Subcutaneous adipose tissue (tissue), 4 donors: ENCODE results near the gene PANK4. TPM values are rescaled to one million over a fixed set of nuclear protein-coding genes. Genes with fewer than 3 reads are reported as not detected.

ENCODE experiments used
- CTCF ChIP-seq: fragments of 450-650 bp; IDR thresholded peaks from one replicate; pipeline ENCODE4 v1.5.1; 2016; ENCODE audit warnings: low read depth, mild to moderate bottlenecking, control low read depth, antibody characterized with exemption, moderate library complexity
- total RNA-seq, 4 donors: library from RNA; depleted of rRNA; stranded (reverse); fragments of >200 nt; gene quantifications; one replicate each; pipeline ENCODE4 v1.1.0, GENCODE V29; 2016

Gene PANK4
- total RNA-seq, 4 donors from 2014 or later: 11.4 to 24.4 (median 21.7) TPM

GRCh38 chr1:2535981-2536380 is 9.6 kb upstream of the PANK4 start:
- no peak for TF ChIP-seq CTCF

- no peak for TF ChIP-seq CTCF
Observed at GRCh38 chr1:2535455-2535854, 9.1 kb upstream of the PANK4 start.

- no peak for TF ChIP-seq CTCF
Observed at GRCh38 chr1:2534687-2535441, 8.5 kb upstream of the PANK4 start.

GRCh38 chr1:2534315-2534686 is 7.9 kb upstream of the PANK4 start:
- no peak for TF ChIP-seq CTCF

GRCh38 chr1:2533365-2533764 is 7.0 kb upstream of the PANK4 start:
- TF ChIP-seq CTCF: no peak

- no peak for TF ChIP-seq CTCF
Observed at GRCh38 chr1:2532485-2533160, 6.2 kb upstream of the PANK4 start.

GRCh38 chr1:2530513-2531361 is 4.3 kb upstream of the PANK4 start:
- no peak for TF ChIP-seq CTCF
